ENCODE data around the gene CCDC197. TPM values are rescaled to one million over a fixed set of nuclear protein-coding genes. Genes with fewer than 3 reads are reported as not detected.

Gene CCDC197
- total and polyA plus RNA-seq, 8 donors, result not detected

DNA sequence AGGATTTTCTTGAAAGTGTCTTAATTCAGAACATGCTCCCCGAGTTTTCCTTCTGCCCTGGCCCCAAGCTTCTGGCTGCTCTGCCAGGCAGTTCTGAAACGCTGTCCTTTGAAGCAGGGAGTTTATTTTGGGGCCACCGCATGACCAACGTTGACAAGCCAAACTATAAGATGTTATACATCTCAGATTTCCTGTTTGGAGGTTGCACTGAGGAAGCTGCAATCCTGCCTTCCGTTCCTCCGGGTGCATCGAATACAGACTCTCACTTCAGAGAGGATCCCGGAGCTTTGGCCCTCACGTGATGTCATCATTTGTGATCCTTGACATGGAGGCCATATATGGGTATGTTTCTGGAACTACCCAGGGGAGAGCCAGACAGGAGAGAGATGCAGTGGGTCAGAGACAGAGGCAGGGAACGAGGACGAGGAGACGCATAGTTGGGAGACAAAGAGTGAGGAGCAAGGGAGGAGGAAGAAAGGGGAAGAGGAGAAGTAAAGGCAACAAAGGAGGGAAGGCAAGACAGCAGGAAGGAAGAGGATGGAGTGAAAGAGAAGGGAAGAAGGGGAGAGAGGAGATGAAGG lies 20.5 kb upstream of the CCDC197 start, which contains the start of gene ASB2:
Gene ASB2 (minus strand): TSS at position 94 of the 581 bp plus-strand sequence. CDS start 12,031 bp downstream, outside the sequence.
- 44 to 52% methylated on average over 12 of the region's 12 CpGs for WGBS, 2 donors
- Histone ChIP-seq H3K27ac (no peak within 1 kb of the TSS), H3K9me3 (no peaks in the 10 kb centered on the region), H3K27me3 (no peaks in the 10 kb centered on the region), H3K36me3 (no peaks in the 10 kb centered on the region), H3K4me1 (no peaks in the 10 kb centered on the region), H3K4me3 (no peak within 1 kb of the TSS)
- DNase-seq (no peak), FAIRE-seq (no peak), ATAC-seq (no peak)
- intact Hi-C loops (cut with DNase I), result no loop called here
- TF ChIP-seq, protein P1, sequence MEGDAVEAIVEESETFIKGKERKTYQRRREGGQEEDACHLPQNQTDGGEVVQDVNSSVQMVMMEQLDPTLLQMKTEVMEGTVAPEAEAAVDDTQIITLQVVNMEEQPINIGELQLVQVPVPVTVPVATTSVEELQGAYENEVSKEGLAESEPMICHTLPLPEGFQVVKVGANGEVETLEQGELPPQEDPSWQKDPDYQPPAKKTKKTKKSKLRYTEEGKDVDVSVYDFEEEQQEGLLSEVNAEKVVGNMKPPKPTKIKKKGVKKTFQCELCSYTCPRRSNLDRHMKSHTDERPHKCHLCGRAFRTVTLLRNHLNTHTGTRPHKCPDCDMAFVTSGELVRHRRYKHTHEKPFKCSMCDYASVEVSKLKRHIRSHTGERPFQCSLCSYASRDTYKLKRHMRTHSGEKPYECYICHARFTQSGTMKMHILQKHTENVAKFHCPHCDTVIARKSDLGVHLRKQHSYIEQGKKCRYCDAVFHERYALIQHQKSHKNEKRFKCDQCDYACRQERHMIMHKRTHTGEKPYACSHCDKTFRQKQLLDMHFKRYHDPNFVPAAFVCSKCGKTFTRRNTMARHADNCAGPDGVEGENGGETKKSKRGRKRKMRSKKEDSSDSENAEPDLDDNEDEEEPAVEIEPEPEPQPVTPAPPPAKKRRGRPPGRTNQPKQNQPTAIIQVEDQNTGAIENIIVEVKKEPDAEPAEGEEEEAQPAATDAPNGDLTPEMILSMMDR (IDR thresholded peaks at IDR 0.05), result no peak

DNA sequence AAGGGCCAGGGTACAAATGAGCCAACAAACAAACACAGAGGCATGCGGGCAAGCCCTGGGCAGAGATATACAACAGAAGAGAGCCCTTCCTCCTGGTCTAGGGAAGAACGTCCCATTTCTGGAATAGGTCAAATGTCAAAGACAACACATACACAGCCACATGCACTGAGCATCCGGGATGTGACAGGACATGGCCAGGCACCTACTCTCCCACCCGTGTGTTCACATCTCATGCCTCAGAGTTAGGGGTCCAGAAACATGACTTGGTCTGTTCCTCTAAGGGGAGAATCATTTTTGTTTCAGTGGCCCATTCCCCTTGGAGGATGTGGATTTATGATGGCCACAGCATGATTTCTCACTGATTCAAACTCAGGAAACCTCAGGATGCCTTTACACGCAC lies 19.9 kb upstream of the CCDC197 start:
- Histone ChIP-seq H3K27me3 (no peaks in the 10 kb centered on the region), H3K9me3 (no peaks in the 10 kb centered on the region), H3K36me3 (no peaks in the 10 kb centered on the region), H3K27ac (no peak overlapping the region), H3K4me1 (no peaks in the 10 kb centered on the region), H3K4me3 (no peak overlapping the region)
- TF ChIP-seq, protein P1 (IDR thresholded peaks at IDR 0.05), result no peak
- 61 to 75% methylated on average over 5 of the region's 5 CpGs for WGBS, 2 donors
- FAIRE-seq (no peak), DNase-seq (no peak), ATAC-seq (no peak)
- intact Hi-C loops (cut with DNase I), result no loop called here

DNA sequence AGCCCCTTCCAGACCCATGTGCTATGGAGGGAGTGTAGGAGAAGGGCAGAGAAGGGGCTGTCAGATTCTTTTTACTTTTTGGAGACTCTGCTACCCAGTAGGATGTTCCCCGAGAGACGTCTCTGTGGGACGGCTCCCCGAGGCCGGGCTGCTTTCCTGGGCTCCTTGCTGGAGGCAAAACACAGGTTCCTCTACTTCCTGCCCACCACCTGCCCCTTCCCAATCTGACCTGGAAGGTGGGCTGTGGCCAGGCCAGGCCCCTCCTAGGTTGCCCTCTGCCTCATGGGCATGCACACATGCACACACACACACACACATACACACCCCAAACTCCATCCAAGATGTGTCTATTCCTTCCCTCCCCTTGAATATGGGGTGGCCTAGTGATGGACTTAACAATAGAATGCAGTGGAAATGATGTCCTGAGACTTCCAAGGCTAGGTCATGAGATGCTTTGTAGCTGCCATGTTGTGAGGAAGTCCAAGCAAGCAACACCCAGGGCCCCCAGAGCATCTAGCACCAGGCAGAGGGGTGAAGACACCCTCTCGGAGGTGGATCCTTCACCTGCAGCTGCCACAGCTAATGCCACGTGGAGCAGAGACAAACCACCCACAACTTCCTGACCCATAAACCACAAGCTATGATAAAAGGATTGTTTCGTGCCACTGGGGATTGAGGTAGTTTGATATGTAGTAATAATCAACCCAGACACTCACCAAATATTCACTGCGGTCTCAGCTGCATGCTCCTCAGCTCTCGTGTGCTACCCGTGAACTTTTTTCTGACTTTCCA lies 19.1 kb upstream of the CCDC197 start:
- no peaks in the 10 kb centered on the region for H3K9me3 ChIP-seq
- H3K36me3 ChIP-seq, result no peaks in the 10 kb centered on the region
- intact Hi-C loops (cut with DNase I), result no loop called here
- peak in 1 of 6 donors; percentile 35 for DNase-seq
- 83 to 88% methylated on average over 11 of the region's 11 CpGs for WGBS, 2 donors
- ATAC-seq, result no peak
- TF ChIP-seq, protein P1 (IDR thresholded peaks at IDR 0.05), result no peak
- no peak for FAIRE-seq
- no peak overlapping the region for H3K4me3 ChIP-seq
- no peaks in the 10 kb centered on the region for H3K4me1 ChIP-seq
- no peaks in the 10 kb centered on the region for H3K27me3 ChIP-seq
- H3K27ac ChIP-seq, result no peak overlapping the region

DNA sequence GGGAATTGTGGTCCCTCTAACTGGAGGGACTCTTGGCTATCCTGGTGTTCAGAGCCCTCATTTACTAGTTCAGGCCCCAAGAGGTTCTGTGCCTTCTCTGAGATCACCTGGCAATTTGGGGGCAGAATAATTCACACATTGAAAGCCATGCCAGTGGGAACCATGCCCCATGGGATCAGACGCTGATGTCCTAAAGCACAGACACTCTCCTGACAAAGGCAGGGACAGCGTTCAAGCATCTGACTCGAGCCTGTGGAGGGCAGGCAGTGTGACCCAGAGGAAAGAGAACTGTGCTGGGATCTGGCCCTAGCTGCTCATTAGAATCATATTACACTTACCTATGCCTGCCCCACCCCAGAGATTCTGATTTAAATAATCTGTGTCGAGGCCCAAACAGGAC lies 18.4 kb upstream of the CCDC197 start:
- intact Hi-C loops (cut with DNase I), result no loop called here

More for the DNA sequence above, 18.4 kb upstream of the CCDC197 start:
- Histone ChIP-seq H3K27me3 (no peaks in the 10 kb centered on the region), H3K36me3 (no peaks in the 10 kb centered on the region), H3K27ac (no peak overlapping the region), H3K4me1 (no peaks in the 10 kb centered on the region), H3K9me3 (no peaks in the 10 kb centered on the region), H3K4me3 (no peak overlapping the region)
- WGBS, 2 donors, result 77 to 81% methylated on average over 4 of the region's 4 CpGs
- FAIRE-seq (no peak), DNase-seq (peak in 1 of 6 donors; percentile 10), ATAC-seq (no peak)
- TF ChIP-seq, protein P1 (IDR thresholded peaks at IDR 0.05), result no peak
